ENCODE results near the gene CELSR1.
"Not testable (repeated sequence)": the region's sequence is repeated elsewhere in the genome, so short reads cannot be mapped to it uniquely, and the experiment has no call there.

CELSR1 gene

DNA sequence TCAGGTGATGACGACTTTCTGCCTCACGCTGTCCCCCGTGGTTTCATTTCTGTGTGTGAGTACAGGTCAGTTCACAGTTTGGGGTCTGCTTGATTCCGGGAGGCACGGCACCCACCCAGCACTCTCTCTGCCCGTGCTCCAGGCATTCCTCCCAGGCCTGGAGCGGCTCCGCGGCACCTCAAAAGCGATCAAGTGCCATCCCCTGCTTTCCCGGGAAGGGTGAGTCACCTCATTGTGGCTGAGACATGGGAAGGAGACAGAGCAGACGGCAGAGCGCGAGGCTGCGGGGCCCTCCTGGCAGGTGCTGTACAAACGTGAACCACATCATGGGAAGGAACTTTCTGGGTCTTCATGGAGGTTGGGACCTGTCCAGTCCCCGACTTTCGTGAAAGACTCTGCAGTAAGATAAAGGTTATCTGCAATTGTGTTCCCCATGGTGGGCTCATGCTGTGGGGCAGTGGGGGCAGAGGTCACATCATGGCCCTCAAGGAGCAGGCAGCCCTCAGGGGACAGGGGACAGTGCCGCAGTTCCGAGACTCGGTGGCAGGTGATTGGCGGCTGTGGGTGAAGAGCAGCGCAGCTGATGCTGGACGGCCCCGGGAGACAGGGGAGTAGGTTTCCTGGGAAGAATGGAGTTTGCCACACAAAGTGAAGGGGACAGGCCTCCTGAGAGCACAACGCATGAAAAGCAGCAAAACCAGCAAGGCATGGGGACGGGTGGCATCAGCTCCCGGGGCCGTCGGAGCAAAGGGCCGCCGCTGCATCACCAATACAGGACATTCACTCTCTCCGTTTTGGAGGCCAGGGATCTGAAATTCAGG lies 65.3 kb downstream of the CELSR1 start:
- TF ChIP-seq, protein P1, sequence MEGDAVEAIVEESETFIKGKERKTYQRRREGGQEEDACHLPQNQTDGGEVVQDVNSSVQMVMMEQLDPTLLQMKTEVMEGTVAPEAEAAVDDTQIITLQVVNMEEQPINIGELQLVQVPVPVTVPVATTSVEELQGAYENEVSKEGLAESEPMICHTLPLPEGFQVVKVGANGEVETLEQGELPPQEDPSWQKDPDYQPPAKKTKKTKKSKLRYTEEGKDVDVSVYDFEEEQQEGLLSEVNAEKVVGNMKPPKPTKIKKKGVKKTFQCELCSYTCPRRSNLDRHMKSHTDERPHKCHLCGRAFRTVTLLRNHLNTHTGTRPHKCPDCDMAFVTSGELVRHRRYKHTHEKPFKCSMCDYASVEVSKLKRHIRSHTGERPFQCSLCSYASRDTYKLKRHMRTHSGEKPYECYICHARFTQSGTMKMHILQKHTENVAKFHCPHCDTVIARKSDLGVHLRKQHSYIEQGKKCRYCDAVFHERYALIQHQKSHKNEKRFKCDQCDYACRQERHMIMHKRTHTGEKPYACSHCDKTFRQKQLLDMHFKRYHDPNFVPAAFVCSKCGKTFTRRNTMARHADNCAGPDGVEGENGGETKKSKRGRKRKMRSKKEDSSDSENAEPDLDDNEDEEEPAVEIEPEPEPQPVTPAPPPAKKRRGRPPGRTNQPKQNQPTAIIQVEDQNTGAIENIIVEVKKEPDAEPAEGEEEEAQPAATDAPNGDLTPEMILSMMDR (IDR thresholded peaks at IDR 0.05; ENCODE audit: low read depth, low read length, poor library complexity, severe bottlenecking): no peak
- no peak for TF ChIP-seq EZH2phosphoT487 (IDR thresholded peaks at IDR 0.05; ENCODE audit: borderline replicate concordance, low read length)
- Histone ChIP-seq H3K9me3 (ENCODE audit: control insufficient read depth, insufficient read depth, low read length) (no peaks in the 10 kb centered on the region), H3K9me2 (replicated peaks; ENCODE audit: control insufficient read depth, low read length) (no peaks in the 10 kb centered on the region), H3K79me2 (ENCODE audit: control insufficient read depth, low read length) (no peaks in the 10 kb centered on the region), H4K20me1 (ENCODE audit: control insufficient read depth, insufficient read depth, low read depth, low read length) (no peaks in the 10 kb centered on the region), H3K4me3 (ENCODE audit: low read length) (no peak overlapping the region), H3K4me1 (ENCODE audit: control insufficient read depth, low read length) (peaks cover 10% of the 10 kb centered on the region), H3K27me3 (ENCODE audit: control insufficient read depth, low read length) (no peaks in the 10 kb centered on the region), H3K36me3 (ENCODE audit: control insufficient read depth, low read length) (no peaks in the 10 kb centered on the region), H3F3A (ENCODE audit: control insufficient read depth, insufficient read depth) (0 out of 2 replicates have a peak, but pooled peaks cover 3% of the 10 kb centered on the region), H3K27ac (ENCODE audit: low read depth, low read length) (no peak overlapping the region), H3K4me2 (ENCODE audit: low read length) (no peak overlapping the region)

DNA sequence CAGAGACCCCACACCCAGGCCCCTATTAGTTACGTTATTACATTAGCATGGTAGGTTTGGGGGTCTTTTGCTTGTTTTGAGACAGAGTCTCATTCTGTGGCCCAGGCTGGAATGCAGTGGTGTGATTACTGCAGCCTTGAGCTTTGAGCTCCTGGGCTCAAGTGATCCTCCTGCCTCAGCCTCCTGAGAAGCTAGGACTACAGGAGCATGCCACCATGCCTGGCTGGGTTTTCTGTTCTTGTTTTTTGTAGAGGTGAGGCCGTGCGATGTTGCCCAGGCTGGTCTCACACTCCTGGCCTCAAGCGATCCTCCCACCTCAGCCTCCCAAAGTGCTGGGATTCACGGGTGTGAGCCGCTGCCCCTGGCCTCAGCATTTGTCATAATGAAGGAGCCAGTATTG lies 66.1 kb downstream of the CELSR1 start:
- not testable (repeated sequence) for H3K27me3 ChIP-seq (ENCODE audit: control insufficient read depth, low read length); H3K36me3 ChIP-seq (ENCODE audit: control insufficient read depth, low read length); H3K4me3 ChIP-seq (ENCODE audit: low read length); H3K79me2 ChIP-seq (ENCODE audit: control insufficient read depth, low read length); H3K9me3 ChIP-seq (ENCODE audit: control insufficient read depth, insufficient read depth, low read length); H3K9me2 ChIP-seq (replicated peaks; ENCODE audit: control insufficient read depth, low read length); H3F3A ChIP-seq (ENCODE audit: control insufficient read depth, insufficient read depth); H4K20me1 ChIP-seq (ENCODE audit: control insufficient read depth, insufficient read depth, low read depth, low read length); H3K4me1 ChIP-seq (ENCODE audit: control insufficient read depth, low read length); H3K27ac ChIP-seq (ENCODE audit: low read depth, low read length); H3K4me2 ChIP-seq (ENCODE audit: low read length)

DNA sequence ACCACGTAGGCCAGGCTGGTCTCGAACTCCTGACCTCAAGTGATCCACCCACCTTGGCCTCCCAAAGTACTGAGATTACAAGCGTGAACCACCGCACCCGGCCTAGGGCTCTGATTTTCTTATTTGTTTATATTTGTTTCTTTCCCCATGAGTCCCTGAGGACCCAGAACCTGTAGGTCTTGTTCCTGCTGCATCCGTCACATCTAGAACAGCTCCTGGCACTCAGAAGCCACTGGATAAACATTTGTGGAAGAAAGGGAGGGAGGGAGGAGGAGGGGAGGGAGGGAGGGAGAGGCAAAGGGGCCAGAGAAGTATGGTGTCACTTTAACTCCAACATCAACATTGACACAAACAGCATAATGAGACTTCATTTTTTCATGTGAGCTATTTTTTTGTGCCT lies 67.7 kb downstream of the CELSR1 start:
- Histone ChIP-seq H3K4me2 (ENCODE audit: low read length) (no peak overlapping the region), H3K4me3 (ENCODE audit: low read length) (no peak overlapping the region), H3K9me3 (ENCODE audit: control insufficient read depth, insufficient read depth, low read length) (no peaks in the 10 kb centered on the region), H3K4me1 (ENCODE audit: control insufficient read depth, low read length) (no peaks in the 10 kb centered on the region), H3K27ac (ENCODE audit: low read depth, low read length) (no peak overlapping the region), H3K27me3 (ENCODE audit: control insufficient read depth, low read length) (no peaks in the 10 kb centered on the region), H3K79me2 (ENCODE audit: control insufficient read depth, low read length) (no peaks in the 10 kb centered on the region), H3K9me2 (replicated peaks; ENCODE audit: control insufficient read depth, low read length) (no peaks in the 10 kb centered on the region), H3K36me3 (ENCODE audit: control insufficient read depth, low read length) (no peaks in the 10 kb centered on the region), H4K20me1 (ENCODE audit: control insufficient read depth, insufficient read depth, low read depth, low read length) (no peaks in the 10 kb centered on the region), H3F3A (ENCODE audit: control insufficient read depth, insufficient read depth) (no peaks in the 10 kb centered on the region)
- TF ChIP-seq EZH2phosphoT487 (IDR thresholded peaks at IDR 0.05; ENCODE audit: borderline replicate concordance, low read length): no peak
- TF ChIP-seq, protein P1 (IDR thresholded peaks at IDR 0.05; ENCODE audit: low read depth, low read length, poor library complexity, severe bottlenecking): no peak

DNA sequence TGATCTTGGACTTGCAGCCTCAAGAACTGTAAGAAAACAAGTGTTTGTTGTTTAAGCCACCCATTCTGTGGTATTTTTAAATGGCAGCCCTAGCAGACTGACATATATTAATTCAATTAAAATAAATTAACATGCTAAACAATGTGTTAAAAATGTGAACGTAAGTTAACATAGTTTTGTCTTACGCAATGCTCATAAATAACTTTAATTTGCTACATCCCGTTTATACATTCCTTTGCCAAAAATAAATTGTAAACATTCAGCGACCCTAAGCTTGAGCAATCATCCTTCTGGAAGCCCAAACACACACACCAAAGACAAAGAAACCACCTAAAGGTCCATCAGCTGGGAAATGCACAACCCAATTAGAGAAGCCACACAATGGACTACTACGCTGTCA lies 70.4 kb downstream of the CELSR1 start:
- TF ChIP-seq, protein P1 (IDR thresholded peaks at IDR 0.05; ENCODE audit: low read depth, low read length, poor library complexity, severe bottlenecking): no peak
- Histone ChIP-seq H3K4me3 (ENCODE audit: low read length) (no peak overlapping the region), H3K27ac (ENCODE audit: low read depth, low read length) (no peak overlapping the region), H3K27me3 (ENCODE audit: control insufficient read depth, low read length) (no peaks in the 10 kb centered on the region), H4K20me1 (ENCODE audit: control insufficient read depth, insufficient read depth, low read depth, low read length) (no peaks in the 10 kb centered on the region), H3K4me2 (ENCODE audit: low read length) (no peak overlapping the region), H3K9me2 (replicated peaks; ENCODE audit: control insufficient read depth, low read length) (no peaks in the 10 kb centered on the region), H3F3A (ENCODE audit: control insufficient read depth, insufficient read depth) (no peaks in the 10 kb centered on the region), H3K4me1 (ENCODE audit: control insufficient read depth, low read length) (no peaks in the 10 kb centered on the region), H3K79me2 (ENCODE audit: control insufficient read depth, low read length) (no peaks in the 10 kb centered on the region), H3K36me3 (ENCODE audit: control insufficient read depth, low read length) (no peaks in the 10 kb centered on the region), H3K9me3 (ENCODE audit: control insufficient read depth, insufficient read depth, low read length) (no peaks in the 10 kb centered on the region)

Measured in DOHH2 (cell line).